Right cardiac atrium (tissue), 5 donors: ENCODE data around the gene UBN1. TPM values are rescaled to one million over a fixed set of nuclear protein-coding genes. Genes with fewer than 3 reads are reported as not detected.
A peak's percentile ranks its signal among the peaks of the same experiment; 100 is the strongest.

ENCODE experiments used
- ATAC-seq, 2 donors: fragments of 200-7000 bp; cut with Tn5 transposase; one replicate each; pipeline versions ENCODE4 v1.8.0 to v1.9.1; 2020; ENCODE audit warnings: moderate library complexity in 2 of 2, mild to moderate bottlenecking in 1 of 2
- DNase-seq, 3 donors: peaks; one replicate each; pipeline ENCODE4 v3.0.0-alpha.2; 2020
- H3K27ac ChIP-seq: one replicate; pipeline ENCODE4 v1.5.1; 2013; ENCODE audit warnings: mild to moderate bottlenecking, low read length, control low read depth, moderate library complexity
- H3K27me3 ChIP-seq: one replicate; pipeline ENCODE4 v1.6.1; 2013; ENCODE audit not compliant: control insufficient read depth, insufficient read depth
- H3K4me1 ChIP-seq: one replicate; pipeline ENCODE4 v1.6.1; 2013; ENCODE audit warnings: low read length; ENCODE audit not compliant: control insufficient read depth, insufficient read depth
- H3K4me3 ChIP-seq: one replicate; pipeline ENCODE4 v1.5.1; 2013; ENCODE audit warnings: low read length, control low read depth
- H3K9me3 ChIP-seq: one replicate; pipeline ENCODE4 v1.6.1; 2013; ENCODE audit warnings: low read length; ENCODE audit not compliant: control insufficient read depth
- WGBS: extraction: QIAGEN DNeasy Blood & Tissue Kit; methylation state at CpG from one replicate; pipeline ENCODE4 v1.1.7; 2013; 5-methylcytosine and 5-hydroxymethylcytosine counted together
- intact Hi-C, 4 donors: fragments of 100-400 bp; cut with DNase I; formaldehyde crosslinking; loops; one replicate each; pipeline versions ENCODE4 v1.11.0 to v1.14.0; 2022 to 2023
- polyA plus RNA-seq: library from polyadenylated mRNA; stranded (reverse); fragments of 200-250 nt; gene quantifications from one replicate; pipeline ENCODE4 v1.2.3, GENCODE V29; 2013
- total RNA-seq, 4 donors: library from RNA; stranded (reverse); fragmentation: NEBNext Ultra II Directional; extraction: Animal tissue kit (Norgen Biotek cat#: 25700); gene quantifications; one replicate each; pipeline ENCODE4 v1.2.1, GENCODE V29; 2021
- donor health status: healthy with polysubstance abuse.
- donor health status: DM: no; HTN: yes; CAD: no.
- donor health status: DM: no; HTN: no; CAD: no.
- donor health status: DM: no; HTN: yes; CAD: no; lungs with severe emphysema.
- donor health status: DM: yes; HTN: yes; CAD: no.

UBN1 gene
- total and polyA plus RNA-seq, 5 donors: 16.5 to 30.4 (median 25.7) TPM

DNA sequence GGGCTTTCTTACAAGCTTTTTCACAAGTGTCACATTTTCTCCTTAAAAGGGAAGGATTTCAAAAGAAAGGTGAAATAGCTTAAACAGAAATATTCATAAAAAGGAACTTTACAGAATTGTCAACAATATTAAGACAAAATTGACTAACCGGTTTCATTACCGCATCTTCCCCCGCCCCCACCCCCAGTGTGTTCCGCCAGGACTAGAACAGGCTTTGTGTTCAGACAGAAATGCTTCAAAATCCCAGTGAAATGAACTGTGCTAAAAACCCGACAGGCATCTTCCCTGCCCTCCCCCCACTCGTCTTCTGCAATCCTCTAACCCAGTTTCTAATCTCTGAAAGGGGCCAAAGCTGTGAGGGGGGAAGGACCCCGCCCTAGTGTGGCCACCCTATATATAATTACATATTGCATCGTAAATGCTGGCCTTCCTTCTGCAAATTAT lies 43.9 kb upstream of the UBN1 start:
- no peak overlapping the region for H3K27ac ChIP-seq
- DNase-seq (peak in 1 of 3 donors; percentile 27), ATAC-seq (no peak)
- H3K4me1 ChIP-seq: no peaks in the 10 kb centered on the region
- intact Hi-C loops: loop anchor here in 1 of 4 donors (10.0 kb wide), 1 partner anchor 151 kb away; the partner anchor contains the start of gene SEC14L5
- H3K27me3 ChIP-seq: no peaks in the 10 kb centered on the region
- H3K4me3 ChIP-seq: no peak overlapping the region
- no peaks in the 10 kb centered on the region for H3K9me3 ChIP-seq
- 55% methylated on average over 8 of the region's 8 CpGs for WGBS

DNA sequence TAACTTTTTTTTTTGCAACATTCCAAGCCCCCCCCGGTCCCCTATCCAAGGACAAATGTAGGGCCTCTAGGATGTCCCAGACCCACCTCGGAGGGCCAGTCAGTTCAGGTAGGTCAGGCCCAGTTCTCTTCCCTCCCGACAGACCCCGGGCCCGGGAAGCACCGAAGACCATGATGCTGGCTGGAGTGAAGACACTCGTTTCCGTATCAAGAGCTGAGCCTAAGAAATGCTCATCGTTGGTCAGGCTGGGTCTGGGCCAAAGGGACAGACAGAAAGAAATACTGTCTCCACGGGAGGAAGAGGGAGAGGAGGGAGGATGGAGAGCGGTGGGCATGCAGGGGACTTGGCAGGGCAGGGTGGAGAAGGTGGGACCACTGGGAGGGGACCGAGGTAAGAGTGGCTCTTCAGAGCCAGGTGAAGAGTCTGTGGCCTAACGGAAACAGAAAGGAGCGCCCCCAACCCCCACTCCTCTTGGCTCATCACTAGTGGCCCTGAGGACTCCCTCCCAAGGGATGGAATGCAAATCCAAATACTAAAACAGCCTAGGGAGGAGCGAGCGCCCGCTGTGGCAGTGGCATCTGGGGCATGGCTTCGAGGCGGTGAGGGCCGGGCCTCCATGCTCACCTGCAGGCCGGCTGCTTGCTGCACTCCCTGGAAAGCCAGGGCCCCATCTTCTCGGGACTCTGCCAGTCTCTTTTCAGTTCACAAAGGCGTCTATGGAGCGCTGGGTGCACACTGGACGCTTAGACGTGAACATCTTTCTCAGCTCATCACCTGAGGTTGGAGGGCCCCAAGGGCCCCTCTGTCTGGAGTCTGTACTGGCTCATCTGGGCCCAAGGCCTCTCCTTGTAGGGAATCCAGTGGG lies 43.2 kb upstream of the UBN1 start:
- H3K4me3 ChIP-seq: no peak overlapping the region
- no peak overlapping the region for H3K27ac ChIP-seq
- peak in 1 of 3 donors; percentile 48 for DNase-seq
- no peaks in the 10 kb centered on the region for H3K9me3 ChIP-seq
- WGBS: 65% methylated on average over 26 of the region's 26 CpGs
- intact Hi-C loops: loop anchor here in 1 of 4 donors (10.0 kb wide), 1 partner anchor 151 kb away; the partner anchor contains the start of gene SEC14L5
- H3K4me1 ChIP-seq: no peaks in the 10 kb centered on the region
- no peak for ATAC-seq
- H3K27me3 ChIP-seq: no peaks in the 10 kb centered on the region

- ATAC-seq (no peak), DNase-seq (peak in 2 of 3 donors; percentile 67 to 72)
- intact Hi-C loops: loop anchor here in 1 of 4 donors (10.0 kb wide), 1 partner anchor 150 kb away; the partner anchor contains the start of gene SEC14L5
- no peaks in the 10 kb centered on the region for H3K27me3 ChIP-seq
- no peaks in the 10 kb centered on the region for H3K9me3 ChIP-seq
- no peaks in the 10 kb centered on the region for H3K4me1 ChIP-seq
- 65% methylated on average over 11 of the region's 11 CpGs for WGBS
- H3K4me3 ChIP-seq: no peak overlapping the region
- H3K27ac ChIP-seq: peak overlapping the region; percentile 33
These were observed 42.0 kb upstream of the UBN1 start for GRCh38 chr16:4805231-4805630.

DNA sequence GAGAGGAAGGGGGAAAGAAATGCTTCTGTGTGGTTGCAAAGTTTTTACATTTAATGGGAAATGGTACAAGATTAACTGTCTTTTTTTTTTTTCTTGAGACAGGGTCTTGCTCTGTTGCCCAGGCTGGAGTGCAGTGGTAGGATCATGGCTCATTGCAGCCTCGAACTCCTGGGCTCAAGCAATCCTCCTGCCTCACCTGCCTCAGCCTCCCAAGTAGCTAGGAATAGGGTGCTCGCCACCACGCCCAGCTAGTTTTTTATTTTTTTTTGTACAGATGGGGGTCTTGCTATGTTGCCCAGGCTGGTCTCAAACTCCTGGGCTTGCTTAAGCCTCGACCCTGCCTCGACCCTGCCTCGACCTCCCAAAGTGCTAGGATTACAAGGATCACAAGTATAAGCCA lies 41.0 kb upstream of the UBN1 start:
- H3K27me3 ChIP-seq: no peaks in the 10 kb centered on the region
- 96% methylated on average over 6 of the region's 6 CpGs for WGBS
- no peaks in the 10 kb centered on the region for H3K9me3 ChIP-seq
- DNase-seq (peak in 1 of 3 donors; percentile 22), ATAC-seq (no peak)
- H3K4me3 ChIP-seq: no peak overlapping the region
- no peak overlapping the region for H3K27ac ChIP-seq
- intact Hi-C loops: loop anchor here in 1 of 4 donors (10.0 kb wide), 1 partner anchor 149 kb away; the partner anchor contains the start of gene SEC14L5
- no peaks in the 10 kb centered on the region for H3K4me1 ChIP-seq

- no peak overlapping the region for H3K27ac ChIP-seq
These were observed 36.0 kb upstream of the UBN1 start for GRCh38 chr16:4811242-4811641.

DNA sequence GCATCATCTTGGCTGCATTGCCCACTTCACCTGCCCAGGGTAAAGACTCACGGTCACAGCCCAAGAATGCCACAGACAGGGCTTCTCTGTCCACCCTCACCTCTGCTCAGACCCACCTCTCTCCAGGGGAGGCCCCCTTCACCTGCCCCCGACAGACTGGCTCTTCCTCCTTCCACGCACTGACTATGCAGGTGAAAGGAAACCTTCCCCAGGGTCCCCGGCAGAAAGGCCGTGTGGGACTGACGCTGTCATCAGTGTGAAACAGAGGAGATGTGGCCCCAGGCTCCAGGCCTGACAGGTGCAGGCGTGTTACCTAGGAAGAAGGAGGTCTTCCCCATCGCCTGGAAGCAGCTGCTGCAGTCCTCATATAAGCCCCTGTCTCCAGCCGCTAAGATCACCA lies 35.5 kb upstream of the UBN1 start:
- 86% methylated on average over 9 of the region's 9 CpGs for WGBS
- intact Hi-C loops: loop anchor here in 1 of 4 donors (10.0 kb wide), 1 partner anchor 63 kb away; no protein-coding TSS in a partner anchor
- H3K27ac ChIP-seq: no peak overlapping the region

More at GRCh38 chr16:4811242-4811641, 36.0 kb upstream of the UBN1 start:
- Histone ChIP-seq H3K4me1 (no peaks in the 10 kb centered on the region), H3K9me3 (no peaks in the 10 kb centered on the region), H3K4me3 (no peak overlapping the region), H3K27me3 (no peaks in the 10 kb centered on the region)
- intact Hi-C loops: loop anchor here in 1 of 4 donors (10.0 kb wide), 1 partner anchor 64 kb away; no protein-coding TSS in a partner anchor
- no peak for ATAC-seq
- WGBS: 97% methylated on average over 3 of the region's 3 CpGs
- DNase-seq: no peak

DNA sequence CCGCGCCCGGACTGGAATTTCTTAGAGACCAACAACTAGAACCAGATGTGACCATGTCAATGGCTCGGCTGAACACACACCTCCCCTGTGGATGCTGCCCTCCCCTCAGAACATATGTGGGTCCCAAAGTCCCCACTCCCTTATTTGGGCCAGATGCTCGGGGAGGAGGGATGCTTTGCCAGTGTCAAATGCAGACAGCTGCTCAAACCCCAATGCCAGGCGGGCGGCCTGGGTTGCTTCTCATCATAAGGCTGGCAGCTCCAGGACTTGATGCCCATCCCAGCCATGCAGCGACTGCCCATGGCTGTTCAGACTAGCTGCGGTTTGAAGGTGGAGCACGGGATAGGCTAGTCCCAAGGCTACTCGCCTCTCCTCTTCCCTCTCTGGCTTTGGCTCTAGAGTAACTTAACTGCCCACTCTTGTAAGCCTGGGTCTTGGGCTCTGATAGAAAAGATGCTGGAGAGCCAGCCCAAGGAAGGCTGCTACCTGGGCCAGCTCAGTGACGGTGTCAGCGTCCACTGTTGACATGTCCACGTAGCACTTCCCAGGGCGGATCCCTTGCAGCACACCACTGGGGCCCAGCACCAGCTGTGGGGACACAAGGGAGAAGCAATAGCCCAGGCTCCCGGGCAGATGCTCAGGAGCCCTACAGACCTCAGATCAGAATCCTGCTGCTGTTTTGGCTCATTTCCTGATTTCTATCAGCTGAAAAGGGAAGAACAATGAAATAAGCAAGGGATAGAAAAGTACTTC lies 33.9 kb upstream of the UBN1 start:
- peak in 1 of 3 donors; percentile 60 for DNase-seq
- H3K9me3 ChIP-seq: no peaks in the 10 kb centered on the region
- H3K4me1 ChIP-seq: no peaks in the 10 kb centered on the region
- peak overlapping the region; percentile 81 for H3K27ac ChIP-seq
- no peak overlapping the region for H3K4me3 ChIP-seq
- peak; percentile 27 to 47 for ATAC-seq
- H3K27me3 ChIP-seq: no peaks in the 10 kb centered on the region
- intact Hi-C loops: loop anchor here in 1 of 4 donors (10.0 kb wide), 1 partner anchor 61 kb away; no protein-coding TSS in a partner anchor
- 90% methylated on average over 16 of the region's 16 CpGs for WGBS

More for the DNA sequence above, 35.5 kb upstream of the UBN1 start:
- Histone ChIP-seq H3K4me1 (no peaks in the 10 kb centered on the region), H3K27me3 (no peaks in the 10 kb centered on the region), H3K9me3 (no peaks in the 10 kb centered on the region), H3K4me3 (no peak overlapping the region)
- DNase-seq: no peak
- peak in 1 of 2 donors; percentile 27 for ATAC-seq

DNA sequence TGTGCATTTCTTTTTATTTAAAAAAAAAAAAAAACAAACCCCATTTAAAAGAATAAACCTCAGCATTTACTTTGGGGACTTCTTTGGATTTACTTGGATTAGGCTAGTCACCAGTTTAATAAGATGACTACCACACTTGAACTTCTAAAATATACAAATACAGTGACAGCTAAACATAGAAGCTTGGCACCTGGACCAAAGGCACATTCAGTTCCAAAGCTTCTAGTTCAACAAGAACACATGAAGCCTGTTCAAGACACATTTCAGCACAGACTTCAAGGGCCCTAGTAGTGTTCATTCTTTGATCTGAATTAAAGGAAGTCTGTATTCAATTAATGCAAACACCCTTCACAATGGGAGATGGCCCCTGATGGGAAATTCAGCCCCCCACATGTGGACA lies 33.2 kb upstream of the UBN1 start:
- H3K4me1 ChIP-seq: no peaks in the 10 kb centered on the region
- DNase-seq: no peak
- ATAC-seq: peak; percentile 48 to 73
- no peak overlapping the region for H3K4me3 ChIP-seq
- no peaks in the 10 kb centered on the region for H3K27me3 ChIP-seq
- no peaks in the 10 kb centered on the region for H3K9me3 ChIP-seq
- intact Hi-C loops: loop anchor here in 1 of 4 donors (10.0 kb wide), 1 partner anchor 61 kb away; no protein-coding TSS in a partner anchor
- H3K27ac ChIP-seq: peak overlapping the region; percentile 65

GRCh38 chr16:4814542-4815173 lies 32.6 kb upstream of the UBN1 start:
- Histone ChIP-seq H3K4me3 (no peak overlapping the region), H3K4me1 (no peaks in the 10 kb centered on the region), H3K9me3 (no peaks in the 10 kb centered on the region), H3K27ac (peak overlapping the region; percentile 65), H3K27me3 (no peaks in the 10 kb centered on the region)
- intact Hi-C loops: loop anchor here in 1 of 4 donors (10.0 kb wide), 1 partner anchor 60 kb away; no protein-coding TSS in a partner anchor
- WGBS: 64% methylated on average over 16 of the region's 16 CpGs
- ATAC-seq (peak; percentile 44 to 62), DNase-seq (peak in 2 of 3 donors; percentile 70 to 71)

DNA sequence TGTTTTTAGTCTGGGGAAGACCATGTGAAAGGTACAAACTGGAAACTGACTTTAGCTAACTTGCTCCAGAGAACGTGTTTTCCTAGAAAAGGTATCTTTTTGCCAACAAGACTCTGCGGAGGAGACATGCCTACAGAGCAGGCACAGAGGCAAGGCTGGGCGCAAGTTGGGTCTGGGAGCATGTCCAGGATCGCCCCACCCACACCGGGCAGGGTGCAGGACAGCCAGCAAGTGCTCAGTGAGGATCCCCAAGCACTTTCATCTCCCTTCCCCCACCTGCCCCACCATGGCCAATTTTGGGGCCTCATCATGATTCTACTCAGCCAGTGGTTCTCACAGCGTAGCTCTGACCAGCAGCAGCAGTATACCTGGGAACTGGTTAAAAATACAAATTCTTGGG lies 26.6 kb upstream of the UBN1 start:
- no peaks in the 10 kb centered on the region for H3K9me3 ChIP-seq
- peak overlapping the region; percentile 73 for H3K27ac ChIP-seq
- ATAC-seq (peak; percentile 45 to 62), DNase-seq (peak in 1 of 3 donors; percentile 55)
- 81% methylated on average over 6 of the region's 6 CpGs for WGBS
- H3K27me3 ChIP-seq: no peaks in the 10 kb centered on the region
- intact Hi-C loops: no loop called here
- H3K4me3 ChIP-seq: no peak overlapping the region
- H3K4me1 ChIP-seq: peaks cover 7% of the 10 kb centered on the region
